Thyroid gland (tissue), 4 donors: Measurements from ENCODE around the gene ADSS1. TPM values are rescaled to one million over a fixed set of nuclear protein-coding genes. Genes with fewer than 3 reads are reported as not detected.

ENCODE experiments used
- DNase-seq, 2 donors: peaks; one replicate each; pipeline ENCODE4 v3.0.0-alpha.2; 2019
- H3K27ac ChIP-seq, 3 donors: fragments of 200-600 bp; sonication (generic); 1 replicate in 2 of 3; 2 replicates in 1 of 3; pipeline ENCODE4 v1.5.1; 2016 to 2019; ENCODE audit warnings: mild to moderate bottlenecking in 1 of 3, moderate library complexity in 1 of 3
- H3K27me3 ChIP-seq: fragments of 200-600 bp; sonication (generic); one replicate; pipeline ENCODE4 v1.5.1; 2019
- H3K36me3 ChIP-seq, 2 donors: fragments of 200-600 bp; sonication (generic); one replicate each; pipeline ENCODE4 v1.5.1; 2016 to 2019
- H3K4me1 ChIP-seq, 2 donors: fragments of 200-600 bp; sonication (generic); one replicate each; pipeline ENCODE4 v1.5.1; 2017 to 2019
- H3K4me3 ChIP-seq, 3 donors: fragments of 200-600 bp; sonication (generic); replicated peaks in 1 of 3; 1 replicate in 2 of 3; 2 replicates in 1 of 3; pipeline ENCODE4 v1.5.1; 2016; ENCODE audit warnings: mild to moderate bottlenecking in 1 of 3
- H3K9me3 ChIP-seq: fragments of 200-600 bp; sonication (generic); one replicate; pipeline ENCODE4 v1.5.1; 2017
- CTCF ChIP-seq, 6 experiments: fragments of 200-600 bp in 3 of 6; fragments of 450-650 bp in 3 of 6; sonication (generic) in 3 of 6; IDR thresholded peaks; one replicate each; pipeline ENCODE4 v1.5.1; 2016 to 2019; ENCODE audit warnings: antibody characterized with exemption in 6 of 6, mild to moderate bottlenecking in 2 of 6, inconsistent platforms in 1 of 6, moderate library complexity in 1 of 6
- POLR2A ChIP-seq, 2 donors: fragments of 450-650 bp; IDR thresholded peaks; one replicate each; pipeline ENCODE4 v1.6.1; 2017; ENCODE audit warnings: antibody characterized with exemption in 2 of 2, mild to moderate bottlenecking in 2 of 2, moderate library complexity in 1 of 2
- WGBS, 2 donors: methylation state at CpG; one replicate each; pipeline ENCODE4 v1.1.5; 2017; 5-methylcytosine and 5-hydroxymethylcytosine counted together
- intact Hi-C: fragments of 100-400 bp; cut with DNase I; formaldehyde crosslinking; loops from one replicate; pipeline ENCODE4 v1.15.1; 2023
- total RNA-seq, 4 donors: library from RNA; depleted of rRNA; stranded (reverse); fragments of >200 nt; gene quantifications; one replicate each; pipeline ENCODE4 v1.2.3, GENCODE V29; 2016

Gene ADSS1
- total RNA-seq, 4 donors from 2014 or later, result 13.6 to 26.2 (median 18.9) TPM

GRCh38 chr14:104688505-104689108 is 35.4 kb upstream of the ADSS1 start:
- Histone ChIP-seq H3K9me3 (no peaks in the 10 kb centered on the region), H3K27ac (peak overlapping the region; percentile 70 to 84 (median 76)), H3K4me1 (peaks cover 29 to 35% of the 10 kb centered on the region in 2 donors), H3K36me3 (no peaks in the 10 kb centered on the region), H3K4me3 (peak overlapping the region in 1 of 3 donors; percentile 93), H3K27me3 (no peaks in the 10 kb centered on the region)
- 25 to 51% methylated on average over 8 to 13 of the region's 24 CpGs for WGBS, 2 donors
- DNase-seq, result peak; percentile 28 to 39
- no peak for TF ChIP-seq POLR2A (IDR thresholded peaks at IDR 0.05)
- no peak for TF ChIP-seq CTCF (IDR thresholded peaks at IDR 0.05)
- intact Hi-C loops, result no loop called here

GRCh38 chr14:104689109-104689880 is 34.7 kb upstream of the ADSS1 start, which contains the start of gene INF2:
Gene INF2 (plus strand): TSS chr14:104689618. CDS start chr14:104701366, 11,748 bp downstream.
- intact Hi-C loops, result no loop called here
- 0 to 6% methylated on average over 13 to 25 of the region's 76 CpGs for WGBS, 2 donors
- Histone ChIP-seq H3K4me1 (peaks cover 29 to 38% of the 10 kb centered on the region in 2 donors), H3K4me3 (peak within 1 kb of the TSS; percentile 72 to 93 (median 85)), H3K36me3 (no peaks in the 10 kb centered on the region), H3K9me3 (no peaks in the 10 kb centered on the region), H3K27me3 (no peaks in the 10 kb centered on the region), H3K27ac (peak within 1 kb of the TSS; percentile 70 to 84 (median 76))
- DNase-seq, result peak; percentile 65
- TF ChIP-seq CTCF (IDR thresholded peaks at IDR 0.05) (no peak), POLR2A (IDR thresholded peaks at IDR 0.05) (peak in 1 of 2 donors; percentile 30)

- Histone ChIP-seq H3K4me3 (peak overlapping the region; percentile 72 to 93 (median 85)), H3K27me3 (no peaks in the 10 kb centered on the region), H3K36me3 (no peaks in the 10 kb centered on the region), H3K27ac (peak overlapping the region; percentile 27 to 84 (median 41)), H3K9me3 (no peaks in the 10 kb centered on the region), H3K4me1 (peaks cover 29 to 46% of the 10 kb centered on the region in 2 donors)
- intact Hi-C loops, result no loop called here
- 13 to 17% methylated on average over 3 to 14 of the region's 50 CpGs for WGBS, 2 donors
- no peak for DNase-seq
- no peak for TF ChIP-seq CTCF (IDR thresholded peaks at IDR 0.05)
- peak in 1 of 2 donors; percentile 21 for TF ChIP-seq POLR2A (IDR thresholded peaks at IDR 0.05)
Observed at GRCh38 chr14:104689881-104690711, 33.9 kb upstream of the ADSS1 start.

- no peak for DNase-seq
- Histone ChIP-seq H3K4me1 (peaks cover 29 to 52% of the 10 kb centered on the region in 2 donors), H3K36me3 (no peaks in the 10 kb centered on the region), H3K27ac (peak overlapping the region in 2 of 3 donors; percentile 27 to 32), H3K4me3 (peak overlapping the region in 1 of 3 donors; percentile 93), H3K9me3 (no peaks in the 10 kb centered on the region), H3K27me3 (no peaks in the 10 kb centered on the region)
- intact Hi-C loops, result no loop called here
- WGBS, 2 donors, result 60 to 88% methylated on average over 2 to 14 of the region's 16 CpGs
- TF ChIP-seq POLR2A (IDR thresholded peaks at IDR 0.05) (no peak), CTCF (IDR thresholded peaks at IDR 0.05) (no peak)
Observed at GRCh38 chr14:104690861-104691455, 33.1 kb upstream of the ADSS1 start.
